A673 (cell line): ENCODE results near the gene MGAT5B. TPM values are rescaled to one million over a fixed set of nuclear protein-coding genes. Genes with fewer than 3 reads are reported as not detected.

Experiments
- BruUV-seq: library from RNA; stranded (reverse); fragments of 400-500 nt; replicated peaks from 2 replicates; lab custom pipeline; 2021; lab: Mats Ljungman, UMichigan
- CTCF ChIA-PET: fragments of 300-600 bp; sonication (Branson Sonifier 250); formaldehyde crosslinking; loops from one replicate; lab custom pipeline; 2022; ENCODE audit warnings: antibody characterized with exemption; lab: Charles Lee
- POLR2A ChIA-PET: fragments of 300-600 bp; sonication (Branson Sonifier 250); formaldehyde crosslinking; loops from one replicate; lab custom pipeline; 2022; ENCODE audit warnings: antibody characterized with exemption; ENCODE audit not compliant: low non-redundant PET; lab: Charles Lee
- DNase-seq: peaks from one replicate; pipeline ENCODE4 v3.0.0-alpha.2; 2015; ENCODE audit warnings: low spot score
- H3K27ac ChIP-seq: fragments of 200-600 bp; sonication (generic); 2 replicates; pipeline ENCODE4 v1.5.1; 2016; ENCODE audit warnings: mixed run types, low read depth, mild to moderate bottlenecking, mixed read lengths, antibody characterized with exemption, low read length; ENCODE audit not compliant: poor library complexity, severe bottlenecking
- H3K27me3 ChIP-seq: fragments of 200-600 bp; sonication (generic); replicated peaks from 2 replicates; pipeline ENCODE4 v1.6.1; 2017; ENCODE audit warnings: mixed run types, low read depth, mild to moderate bottlenecking, mixed read lengths, antibody characterized with exemption, low read length; ENCODE audit not compliant: insufficient read depth, poor library complexity
- H3K36me3 ChIP-seq: fragments of 200-600 bp; sonication (generic); 2 replicates; pipeline ENCODE4 v1.6.1; 2016; ENCODE audit warnings: mixed run types, mild to moderate bottlenecking, mixed read lengths, antibody characterized with exemption, low read length; ENCODE audit not compliant: insufficient read depth, poor library complexity, severe bottlenecking
- H3K4me1 ChIP-seq: fragments of 200-600 bp; sonication (generic); 2 replicates; pipeline ENCODE4 v1.6.1; 2017; ENCODE audit warnings: mixed run types, mild to moderate bottlenecking, mixed read lengths, antibody characterized with exemption, low read length; ENCODE audit not compliant: insufficient read depth, poor library complexity, severe bottlenecking
- H3K4me3 ChIP-seq: fragments of 200-600 bp; sonication (generic); 2 replicates; pipeline ENCODE4 v1.5.1; 2016; ENCODE audit warnings: low read depth, mixed run types, mild to moderate bottlenecking, mixed read lengths, low read length; ENCODE audit not compliant: poor library complexity, severe bottlenecking
- H3K9me3 ChIP-seq: fragments of 200-600 bp; sonication (generic); 2 replicates; pipeline ENCODE4 v1.6.1; 2016; ENCODE audit warnings: mixed run types, low read depth, mild to moderate bottlenecking, mixed read lengths, antibody characterized with exemption, low read length; ENCODE audit not compliant: poor library complexity, severe bottlenecking
- CTCF ChIP-seq: fragments of 300-800, 200-600 bp; sonication (generic); conservative IDR thresholded peaks from 2 replicates; pipeline ENCODE4 v1.5.1; 2017; ENCODE audit warnings: low read depth, mild to moderate bottlenecking, antibody characterized with exemption, low read length, moderate library complexity, mixed read lengths
- EZH2 ChIP-seq: fragments of 200-600 bp; sonication (generic); IDR thresholded peaks from 2 replicates; pipeline ENCODE4 v1.6.1; 2017; ENCODE audit warnings: borderline replicate concordance, low read depth, mild to moderate bottlenecking, mixed read lengths, antibody characterized with exemption, low read length; ENCODE audit not compliant: poor library complexity, severe bottlenecking
- intact Hi-C: fragments of 100-400 bp; cut with micrococcal nuclease; formaldehyde crosslinking; loops from one replicate; pipeline ENCODE4 v1.10.0; 2022; ENCODE audit not compliant: unreplicated experiment
- total RNA-seq: library from RNA; stranded (reverse); gene quantifications from 2 replicates; pipeline ENCODE4 v1.2.3, GENCODE V29; 2021

MGAT5B gene
- total RNA-seq, 1 experiment from 2014 or later, result 1.1 TPM

- H3K4me3 ChIP-seq, result no peak overlapping the region
- no peaks in the 10 kb centered on the region for H3K36me3 ChIP-seq
- H3K4me1 ChIP-seq, result peaks cover 9% of the 10 kb centered on the region
- no peak for DNase-seq
- no TSS peak for BruUV-seq
- intact Hi-C loops, result no loop called here
- CTCF ChIA-PET, result no interaction called here
- no peaks in the 10 kb centered on the region for H3K27me3 ChIP-seq
- no peaks in the 10 kb centered on the region for H3K9me3 ChIP-seq
- H3K27ac ChIP-seq, result no peak overlapping the region
- TF ChIP-seq CTCF (no peak), EZH2 (no peak)
- POLR2A ChIA-PET, result no interaction called here
These were observed 21.1 kb downstream of the MGAT5B start for GRCh38 chr17:76889323-76889722.

DNA sequence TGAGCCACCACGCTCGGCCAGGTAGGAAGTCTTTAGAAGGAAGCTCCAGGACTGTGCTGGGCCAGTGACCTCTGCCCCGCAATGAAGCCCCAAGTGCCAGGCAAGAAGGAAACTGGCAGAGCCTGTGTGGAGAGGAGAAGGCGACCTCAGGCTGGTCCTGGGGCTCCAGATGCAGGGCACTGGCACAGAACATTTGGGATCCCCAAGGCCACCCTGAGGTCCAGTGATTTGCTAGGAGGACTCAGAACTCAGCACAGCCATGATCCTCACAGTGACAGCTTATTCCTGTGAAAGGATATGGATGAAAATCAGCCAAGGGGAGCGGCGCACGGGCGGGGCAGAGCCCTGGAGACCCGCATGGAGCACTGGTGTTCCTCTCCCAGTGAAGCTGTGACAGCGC, 24.1 kb downstream of the MGAT5B start:
- DNase-seq, result no peak
- no peak overlapping the region for H3K4me3 ChIP-seq
- no peaks in the 10 kb centered on the region for H3K36me3 ChIP-seq
- H3K27me3 ChIP-seq, result no peaks in the 10 kb centered on the region
- BruUV-seq, result no TSS peak
- H3K27ac ChIP-seq, result no peak overlapping the region
- ChIA-PET POLR2A (no interaction called here), CTCF (no interaction called here)
- no peaks in the 10 kb centered on the region for H3K9me3 ChIP-seq
- no peak for TF ChIP-seq EZH2
- no peak for TF ChIP-seq CTCF
- H3K4me1 ChIP-seq, result peaks cover 9% of the 10 kb centered on the region
- intact Hi-C loops, result no loop called here

DNA sequence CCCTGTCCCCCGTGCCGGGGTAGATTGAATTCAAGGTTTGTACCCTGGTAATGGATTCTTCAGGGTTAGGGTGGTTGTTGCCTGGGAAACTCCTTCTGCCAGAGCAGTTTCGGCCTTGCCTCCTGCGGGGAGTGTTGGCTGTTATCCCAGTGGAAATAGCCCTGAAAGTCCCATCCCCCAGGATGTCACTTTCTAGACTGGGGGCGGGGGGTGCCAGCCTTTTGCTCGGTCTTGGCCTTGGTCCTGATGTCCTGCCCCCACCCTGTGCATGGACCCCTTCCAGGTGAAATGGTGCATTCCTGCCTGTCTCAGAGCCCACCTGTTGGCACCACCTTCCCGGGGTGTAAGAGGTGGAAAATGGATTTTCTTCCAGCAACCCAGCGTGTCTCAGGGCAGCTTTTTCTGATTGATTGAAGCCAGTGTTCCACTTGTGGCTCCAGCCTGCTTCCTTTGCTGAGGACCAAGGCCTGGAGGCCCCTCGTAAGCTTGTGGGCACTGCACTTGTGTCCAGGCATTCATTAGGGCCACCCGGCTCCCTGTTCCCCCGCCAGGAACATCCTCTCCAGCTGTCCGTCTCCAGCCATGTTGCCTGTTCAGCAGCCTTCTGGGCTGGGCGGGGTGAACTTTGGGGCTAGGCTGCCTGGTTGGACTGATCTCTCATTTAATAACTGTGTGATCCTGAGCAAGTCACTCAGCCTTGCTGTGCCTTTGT, 25.6 kb downstream of the MGAT5B start:
- intact Hi-C loops, result no loop called here
- Histone ChIP-seq H3K36me3 (no peaks in the 10 kb centered on the region), H3K4me3 (no peak overlapping the region), H3K9me3 (no peaks in the 10 kb centered on the region), H3K27ac (no peak overlapping the region), H3K4me1 (peaks cover 9% of the 10 kb centered on the region), H3K27me3 (no peaks in the 10 kb centered on the region)
- POLR2A ChIA-PET, result no interaction called here
- CTCF ChIA-PET, result no interaction called here
- TF ChIP-seq EZH2, result no peak
- TF ChIP-seq CTCF, result no peak
- BruUV-seq, result no TSS peak
- peak; percentile 18 for DNase-seq
